IMR-90 (cell line): ENCODE data around the gene MUSTN1. TPM values are rescaled to one million over a fixed set of nuclear protein-coding genes. Genes with fewer than 3 reads are reported as not detected.

ENCODE experiments used
- ATAC-seq: fragments of 200-7000 bp; cut with Tn5 transposase; 2 replicates; pipeline ENCODE4 v1.9.1; 2020; ENCODE audit warnings: low read depth, mild to moderate bottlenecking, moderate library complexity
- BruUV-seq: library from RNA; stranded (reverse); fragments of 400-500 nt; replicated peaks from 2 replicates; lab custom pipeline; 2021; lab: Mats Ljungman, UMichigan
- CTCF ChIA-PET: fragments of 300-600 bp; formaldehyde crosslinking; extraction: SDS; loops from one replicate; lab custom pipeline; 2021; ENCODE audit warnings: antibody characterized with exemption; lab: Yijun Ruan, JAX
- POLR2A ChIA-PET: fragments of 300-600 bp; sonication (Branson Sonifier 250); formaldehyde crosslinking; loops from one replicate; lab custom pipeline; 2022; ENCODE audit warnings: antibody characterized with exemption; ENCODE audit not compliant: unreplicated experiment; lab: Charles Lee
- DNase-seq: peaks from one replicate; pipeline ENCODE4 v3.0.0; 2013
- H2AFZ ChIP-seq: replicated peaks from 2 replicates; pipeline ENCODE3; 2013; ENCODE audit warnings: low read length, mild to moderate bottlenecking; ENCODE audit not compliant: poor library complexity
- H2AK5ac ChIP-seq: 2 replicates; pipeline ENCODE4 v1.6.1; 2013; ENCODE audit warnings: low read depth, low read length, inconsistent platforms
- H2AK9ac ChIP-seq: replicated peaks from 2 replicates; pipeline ENCODE3; 2013; ENCODE audit warnings: mild to moderate bottlenecking, low read depth, low read length, moderate library complexity; ENCODE audit not compliant: poor library complexity
- H2BK120ac ChIP-seq: 2 replicates; pipeline ENCODE4 v1.6.1; 2013; ENCODE audit warnings: low read depth, low read length, inconsistent platforms
- H2BK15ac ChIP-seq: 3 replicates; pipeline ENCODE4 v1.6.1; 2013; ENCODE audit warnings: low read depth, low read length, inconsistent platforms
- H2BK20ac ChIP-seq: 2 replicates; pipeline ENCODE4 v1.6.1; 2013; ENCODE audit warnings: low read depth, mild to moderate bottlenecking, inconsistent platforms, low read length, moderate library complexity
- H2BK5ac ChIP-seq: 2 replicates; pipeline ENCODE4 v1.6.1; 2013; ENCODE audit warnings: mild to moderate bottlenecking, low read depth, low read length, inconsistent platforms; ENCODE audit not compliant: poor library complexity, severe bottlenecking
- H3K14ac ChIP-seq: replicated peaks from 2 replicates; pipeline ENCODE4 v1.6.1; 2013; ENCODE audit warnings: low read depth, low read length, inconsistent platforms
- H3K18ac ChIP-seq: 2 replicates; pipeline ENCODE4 v1.6.1; 2013; ENCODE audit warnings: low read depth, low read length, control low read depth
- H3K23ac ChIP-seq: 2 replicates; pipeline ENCODE4 v1.6.1; 2013; ENCODE audit warnings: low read depth, low read length, inconsistent platforms
- H3K27ac ChIP-seq: 2 replicates; pipeline ENCODE4 v1.5.1; 2013; ENCODE audit warnings: mild to moderate bottlenecking, control low read depth, low read length; ENCODE audit not compliant: insufficient read depth
- H3K27me3 ChIP-seq: 2 replicates; pipeline ENCODE4 v1.6.1; 2013; ENCODE audit warnings: low read length; ENCODE audit not compliant: control insufficient read depth, insufficient read depth
- H3K36me3 ChIP-seq: 2 replicates; pipeline ENCODE4 v1.6.1; 2013; ENCODE audit warnings: low read length, mixed read lengths; ENCODE audit not compliant: control insufficient read depth, insufficient read depth
- H3K4ac ChIP-seq: 2 replicates; pipeline ENCODE4 v1.6.1; 2013; ENCODE audit warnings: low read depth, low read length, inconsistent platforms
- H3K4me1 ChIP-seq: 2 replicates; pipeline ENCODE4 v1.6.1; 2013; ENCODE audit warnings: low read length, mixed read lengths; ENCODE audit not compliant: control insufficient read depth, insufficient read depth
- H3K4me2 ChIP-seq: 2 replicates; pipeline ENCODE4 v1.6.1; 2013; ENCODE audit warnings: low read depth, mild to moderate bottlenecking, control low read depth, low read length, moderate library complexity
- H3K4me3 ChIP-seq: 2 replicates; pipeline ENCODE4 v1.5.1; 2013; ENCODE audit warnings: low read depth, mild to moderate bottlenecking, control low read depth, low read length, moderate library complexity; ENCODE audit not compliant: insufficient read depth
- H3K56ac ChIP-seq: 2 replicates; pipeline ENCODE4 v1.6.1; 2013; ENCODE audit warnings: low read length, inconsistent platforms; ENCODE audit not compliant: insufficient read depth; ENCODE audit errors: extremely low read depth
- H3K79me1 ChIP-seq, 2 experiments: 2 replicates each; pipeline ENCODE4 v1.6.1; 2013; ENCODE audit warnings: low read length in 2 of 2, inconsistent platforms in 1 of 2, low read depth in 1 of 2
- H3K9ac ChIP-seq: 2 replicates; pipeline ENCODE4 v1.6.1; 2013; ENCODE audit warnings: low read depth, low read length, control low read depth
- H3K9me1 ChIP-seq: 2 replicates; pipeline ENCODE4 v1.6.1; 2013; ENCODE audit warnings: low read length, inconsistent platforms; ENCODE audit not compliant: insufficient read depth
- H3K9me3 ChIP-seq: 2 replicates; pipeline ENCODE4 v1.6.1; 2013; ENCODE audit warnings: low read length; ENCODE audit not compliant: control insufficient read depth, insufficient read depth
- H4K20me1 ChIP-seq: 2 replicates; pipeline ENCODE4 v1.6.1; 2013; ENCODE audit warnings: low read length, inconsistent platforms; ENCODE audit not compliant: insufficient read depth
- H4K5ac ChIP-seq: 2 replicates; pipeline ENCODE4 v1.6.1; 2013; ENCODE audit warnings: mild to moderate bottlenecking, low read depth, low read length, control low read depth
- H4K8ac ChIP-seq, 2 experiments: 2 replicates each; pipeline ENCODE4 v1.6.1; 2013; ENCODE audit warnings: low read depth in 2 of 2, low read length in 2 of 2, control low read depth in 1 of 2, inconsistent platforms in 1 of 2
- H4K91ac ChIP-seq: 2 replicates; pipeline ENCODE4 v1.6.1; 2013; ENCODE audit warnings: low read depth, low read length, inconsistent platforms; ENCODE audit not compliant: insufficient read depth
- BHLHE40 ChIP-seq: fragments of 150-350 bp; IDR thresholded peaks from 2 replicates; pipeline ENCODE4 v1.6.1; 2016; ENCODE audit warnings: mild to moderate bottlenecking, low read depth, low read length
- CEBPB ChIP-seq: IDR thresholded peaks from 2 replicates; pipeline ENCODE4 v1.6.1; 2012; ENCODE audit warnings: low read depth, low read length, improper control_type of control experiment
- CHD1 ChIP-seq: IDR thresholded peaks from 2 replicates; pipeline ENCODE4 v1.6.1; 2012; ENCODE audit warnings: low read depth, low read length, improper control_type of control experiment
- CTCF ChIP-seq: conservative IDR thresholded peaks from 2 replicates; pipeline ENCODE4 v1.5.1; 2012; ENCODE audit warnings: mild to moderate bottlenecking, low read depth, low read length, improper control_type of control experiment
- ELK1 ChIP-seq: fragments of 150-350 bp; IDR thresholded peaks from 2 replicates; pipeline ENCODE4 v1.6.1; 2016; ENCODE audit warnings: low read depth, mild to moderate bottlenecking, low read length, moderate library complexity, borderline replicate concordance
- FOS ChIP-seq: fragments of 150-350 bp; IDR thresholded peaks from 2 replicates; pipeline ENCODE4 v1.6.1; 2016; ENCODE audit warnings: low read depth, low read length
- MAFK ChIP-seq: IDR thresholded peaks from 2 replicates; pipeline ENCODE4 v1.6.1; 2012; ENCODE audit warnings: low read depth, low read length, improper control_type of control experiment
- MXI1 ChIP-seq: IDR thresholded peaks from 2 replicates; pipeline ENCODE4 v1.6.1; 2012; ENCODE audit warnings: low read depth, mild to moderate bottlenecking, low read length, moderate library complexity, borderline replicate concordance
- NFE2L2 ChIP-seq: fragments of 150-350 bp; IDR thresholded peaks from 2 replicates; pipeline ENCODE4 v1.6.1; 2016; ENCODE audit warnings: low read depth, mild to moderate bottlenecking, low read length
- POLR2A ChIP-seq: IDR thresholded peaks from 2 replicates; pipeline ENCODE4 v1.6.1; 2012; ENCODE audit warnings: mild to moderate bottlenecking, low read depth, low read length
- RAD21 ChIP-seq: IDR thresholded peaks from 2 replicates; pipeline ENCODE4 v1.6.1; 2012; ENCODE audit warnings: low read length, improper control_type of control experiment
- RCOR1 ChIP-seq: IDR thresholded peaks from 2 replicates; pipeline ENCODE4 v1.6.1; 2012; ENCODE audit warnings: mild to moderate bottlenecking, low read length, improper control_type of control experiment; ENCODE audit not compliant: insufficient replicate concordance
- RFX5 ChIP-seq: IDR thresholded peaks from 2 replicates; pipeline ENCODE4 v1.8.0; 2012; ENCODE audit warnings: low read depth, mild to moderate bottlenecking, low read length, moderate library complexity
- SMC3 ChIP-seq: fragments of 150-350 bp; IDR thresholded peaks from 2 replicates; pipeline ENCODE4 v1.6.1; 2016; ENCODE audit warnings: low read depth, mild to moderate bottlenecking, antibody characterized with exemption, low read length, moderate library complexity
- USF2 ChIP-seq: fragments of 150-350 bp; IDR thresholded peaks from 2 replicates; pipeline ENCODE4 v1.6.1; 2017; ENCODE audit warnings: mild to moderate bottlenecking, antibody characterized with exemption, low read length, low read depth
- WGBS, 2 experiments: methylation state at CpG; one replicate each; pipeline versions ENCODE4 v1.1.5 to v1.1.7; 2013; ENCODE audit warnings: missing lambda C conversion rate in 2 of 2; ENCODE audit not compliant: insufficient read length in 1 of 2; ENCODE audit errors: extremely low coverage in 2 of 2; 5-methylcytosine and 5-hydroxymethylcytosine counted together
- dilution Hi-C: fragments of 300-500 bp; cut with HindIII; formaldehyde crosslinking; loops from one replicate; pipeline ENCODE4 v1.14.3; 2018; ENCODE audit warnings: low sequenced_read_pairs; ENCODE audit not compliant: unreplicated experiment
- in situ Hi-C: fragments of 300-500 bp; cut with MboI; formaldehyde crosslinking; loops from 3 replicates; pipeline ENCODE4 v1.14.3; 2019; ENCODE audit warnings: low sequenced_read_pairs, inconsistent platforms, mixed read lengths
- intact Hi-C: fragments of 100-400 bp; cut with micrococcal nuclease; formaldehyde crosslinking; loops from 2 replicates; pipeline ENCODE4 v1.10.0; 2022
- polyA plus RNA-seq, 3 experiments: library from polyadenylated mRNA; depleted of rRNA; stranded (reverse); fragments of >200 nt; gene quantifications; 2 replicates each; pipeline ENCODE4 v1.2.3, GENCODE V29; 2012; ENCODE audit warnings: low replicate concordance in 1 of 3
- total RNA-seq: library from RNA; depleted of rRNA; stranded (reverse); fragments of >200 nt; gene quantifications from 2 replicates; pipeline ENCODE4 v1.2.3, GENCODE V29; 2012

Gene MUSTN1
- total and polyA plus RNA-seq, 2 of the 4 experiments (the other 2 are of a cell fraction), result not detected

GRCh38 chr3:52874864-52875587 is 40.2 kb upstream of the MUSTN1 start:
- ChIA-PET POLR2A (no interaction called here), CTCF (interaction anchor here (0.6 kb wide), 1 partner anchor 50 kb away, joined by 4 read pairs; no protein-coding TSS in a partner anchor)
- Histone ChIP-seq H2AFZ (no peak overlapping the region), H3K36me3 (peaks cover 3% of the 10 kb centered on the region; the same call in 1 of the 2 replicates), H2AK5ac (no peak overlapping the region), H4K91ac (no peak overlapping the region), H4K20me1 (no peaks in the 10 kb centered on the region; the same call in 1 of the 2 replicates), H3K4me1 (peaks cover 9% of the 10 kb centered on the region), H3K9me3 (no peaks in the 10 kb centered on the region), H3K56ac (no peak overlapping the region), H2AK9ac (no peak overlapping the region), H2BK120ac (no peak overlapping the region), H2BK15ac (no peak overlapping the region), H3K9ac (no peak overlapping the region), H3K14ac (no peak overlapping the region), H3K27me3 (no peaks in the 10 kb centered on the region), H3K27ac (no peak overlapping the region), H3K18ac (no peak overlapping the region), H4K8ac (no peak overlapping the region), H4K5ac (no peak overlapping the region), H3K23ac (no peak overlapping the region), H3K4me3 (no peak overlapping the region), H2BK5ac (no peak overlapping the region), H2BK20ac (no peak overlapping the region), H3K9me1 (peaks cover 10% of the 10 kb centered on the region; the same call in 1 of the 2 replicates), H3K4ac (no peak overlapping the region), H3K4me2 (no peak overlapping the region), H3K79me1 (peaks cover 16 to 63% of the 10 kb centered on the region in 2 experiments)
- in situ Hi-C loops, result no loop called here
- WGBS, 2 experiments, result no CpG with 5 or more reads among the region's 9 CpGs
- no peak for DNase-seq
- intact Hi-C loops, result no loop called here
- ATAC-seq, result no peak
- no TSS peak for BruUV-seq
- dilution Hi-C loops, result no loop called here
- TF ChIP-seq FOS, result no peak
- TF ChIP-seq ELK1, result no peak
- no peak for TF ChIP-seq POLR2A
- no peak for TF ChIP-seq USF2
- no peak for TF ChIP-seq CTCF
- TF ChIP-seq RFX5, result no peak
- no peak for TF ChIP-seq BHLHE40
- TF ChIP-seq SMC3, result no peak
- no peak for TF ChIP-seq MXI1
- no peak for TF ChIP-seq CHD1
- no peak for TF ChIP-seq MAFK
- TF ChIP-seq NFE2L2, result no peak
- no peak for TF ChIP-seq RCOR1
- TF ChIP-seq CEBPB, result no peak
- TF ChIP-seq RAD21, result no peak
